Medulla oblongata (tissue), 1 donor: ENCODE results near the gene CERS3.

Experiments used
- DNase-seq: peaks from one replicate; pipeline ENCODE4 v3.0.0-alpha.2; 2015; ENCODE audit errors: extremely low spot score

CERS3 gene

GRCh38 chr15:100529556-100529955 lies 806 bp upstream of the CERS3 start:
- no peak for DNase-seq

GRCh38 chr15:100526027-100526481 lies 2.7 kb downstream of the CERS3 start:
- peak; percentile 60 for DNase-seq

DNA sequence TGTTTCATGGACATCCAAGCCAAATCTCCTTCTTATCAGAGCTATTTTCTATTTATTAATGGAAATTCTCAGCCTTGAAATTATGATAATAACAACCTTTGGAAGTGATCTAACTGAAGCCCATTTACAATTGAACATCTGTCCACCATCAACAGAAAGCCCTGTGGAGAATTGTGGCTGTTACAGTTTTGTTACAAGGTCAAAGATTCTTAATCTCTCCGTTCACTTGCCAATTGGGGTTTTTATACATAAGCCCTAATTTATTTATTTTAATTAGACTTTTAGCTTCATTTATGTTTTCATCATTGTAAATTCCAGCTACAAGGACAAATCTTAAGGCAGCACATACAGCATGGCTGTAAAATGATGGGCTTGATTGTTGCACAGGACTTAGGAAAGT lies 3.3 kb downstream of the CERS3 start:
- DNase-seq, result no peak

GRCh38 chr15:100524326-100524725 lies 4.4 kb downstream of the CERS3 start:
- DNase-seq, result no peak

DNA sequence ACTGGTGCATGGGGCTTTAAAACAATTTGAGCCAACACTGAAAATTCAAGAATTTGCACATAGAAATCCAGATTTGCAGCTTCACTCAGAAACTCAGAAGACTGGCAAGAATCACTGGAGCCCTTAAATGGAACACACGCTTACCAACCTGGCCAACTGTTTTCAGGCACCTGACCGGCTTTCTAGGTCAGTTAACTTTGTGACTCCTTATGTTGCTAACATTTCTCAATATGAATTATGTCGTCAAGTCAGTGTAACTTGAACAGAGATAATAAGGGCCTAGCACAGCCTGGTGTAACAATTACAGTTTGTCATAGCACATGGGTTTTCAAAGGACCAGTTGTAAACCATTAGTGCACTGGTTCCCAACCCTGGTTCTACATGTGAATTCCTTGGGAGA lies 6.8 kb downstream of the CERS3 start:
- no peak for DNase-seq

GRCh38 chr15:100520132-100520921 lies 8.4 kb downstream of the CERS3 start:
- peak; percentile 41 for DNase-seq

DNA sequence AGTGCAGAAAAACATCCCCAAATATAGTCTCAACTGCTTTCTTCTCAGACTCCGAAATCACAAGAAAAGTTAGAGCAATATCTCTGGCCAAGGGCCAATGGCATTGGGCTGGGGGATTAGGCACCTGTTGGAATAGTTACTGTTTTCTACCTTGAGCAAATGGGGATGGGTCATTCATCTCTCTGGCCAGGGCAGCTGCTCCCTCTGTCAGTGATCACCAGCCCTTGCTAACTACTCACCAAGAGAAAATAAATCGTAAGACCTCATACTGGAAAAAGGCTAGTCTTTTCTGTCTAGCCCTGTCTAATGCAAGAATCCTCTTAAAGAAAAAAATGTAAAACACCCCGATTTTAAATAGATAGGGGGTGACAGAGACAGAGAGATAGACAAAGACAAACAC lies 10.9 kb downstream of the CERS3 start:
- DNase-seq, result no peak

DNA sequence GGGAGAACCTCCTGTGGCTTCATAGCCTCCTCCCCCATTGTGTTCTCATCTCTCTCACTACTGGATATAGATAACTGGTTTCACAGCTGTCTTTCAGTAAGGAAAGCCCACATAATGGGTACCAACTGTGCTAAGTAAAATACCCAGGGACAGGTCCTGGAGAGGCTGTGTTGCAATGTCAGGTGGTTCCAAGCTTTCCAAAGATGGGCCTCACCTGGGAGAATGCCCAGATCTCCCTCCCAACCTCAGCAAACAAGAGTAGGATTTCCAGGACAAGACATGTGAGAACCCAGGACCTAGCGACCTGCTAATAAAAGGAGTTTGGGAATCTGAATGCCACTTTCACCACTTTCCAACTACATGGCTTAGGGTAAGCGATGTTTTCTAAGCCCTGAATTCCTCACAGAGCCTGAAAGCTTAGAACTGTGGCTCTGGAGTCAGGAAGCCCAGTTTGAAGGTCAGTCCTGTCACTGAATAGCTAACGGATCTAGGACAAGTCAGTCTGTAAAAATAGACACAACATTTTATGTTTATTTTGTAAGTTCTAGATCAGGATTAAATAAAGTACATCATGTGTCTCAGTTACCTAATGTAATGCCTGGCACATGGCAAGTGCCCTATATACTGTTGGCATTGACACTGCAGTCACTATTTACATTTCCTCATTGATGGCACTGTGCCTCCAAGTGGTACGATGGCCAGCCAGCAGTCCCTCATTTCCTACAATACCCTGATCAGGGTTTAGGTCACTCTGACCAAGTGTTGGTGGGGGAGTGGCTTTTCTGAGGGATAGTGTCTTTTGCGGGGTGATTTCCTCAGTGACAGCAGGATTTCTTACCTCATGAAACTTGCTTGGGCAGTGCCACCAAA lies 11.9 kb downstream of the CERS3 start:
- no peak for DNase-seq

- no peak for DNase-seq
Observed at GRCh38 chr15:100515758-100516157, 13.0 kb downstream of the CERS3 start.

GRCh38 chr15:100508641-100509300 lies 20.0 kb downstream of the CERS3 start:
- DNase-seq, result no peak

DNA sequence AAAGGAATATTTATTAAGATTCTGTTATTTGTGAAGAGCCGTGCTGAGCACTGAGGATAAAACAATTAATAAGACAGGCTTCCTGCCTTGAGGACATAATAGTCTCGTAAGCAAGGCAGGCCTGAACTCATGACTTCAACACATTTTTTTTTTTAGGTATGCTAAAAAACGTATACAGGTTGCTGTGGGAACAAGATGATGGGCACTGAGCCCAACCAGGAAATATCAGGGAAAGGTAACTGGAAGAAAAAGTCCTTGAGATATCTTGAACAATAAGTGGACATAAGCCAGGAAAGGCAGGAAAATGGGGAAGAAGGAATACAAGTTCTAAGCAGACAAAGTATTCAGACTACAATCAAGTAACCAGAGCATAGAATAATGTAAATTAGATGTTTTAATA lies 26.1 kb downstream of the CERS3 start:
- no peak for DNase-seq

- no peak for DNase-seq
Observed at GRCh38 chr15:100501117-100501516, 27.6 kb downstream of the CERS3 start.

GRCh38 chr15:100500226-100500990 lies 28.3 kb downstream of the CERS3 start:
- DNase-seq, result no peak

DNA sequence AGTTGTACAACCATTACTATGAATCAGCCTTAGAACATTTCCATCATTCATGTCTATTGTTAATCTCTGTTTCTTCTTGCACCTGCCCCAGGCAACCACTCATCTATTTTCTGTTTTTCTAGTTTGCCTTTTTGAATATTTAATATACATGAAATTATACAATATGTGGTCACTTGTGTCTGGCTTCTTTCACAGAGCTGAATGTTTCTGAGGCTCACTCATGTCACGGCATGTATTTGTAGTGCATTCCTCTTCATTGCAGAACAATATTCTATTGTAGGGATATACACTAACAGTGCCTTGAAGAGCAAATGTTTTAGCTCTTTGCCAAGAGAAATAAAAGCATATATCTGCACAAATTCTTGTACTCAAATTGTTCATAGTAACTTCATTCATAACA lies 32.9 kb downstream of the CERS3 start:
- no peak for DNase-seq

GRCh38 chr15:100493213-100493612 lies 35.5 kb downstream of the CERS3 start:
- DNase-seq, result no peak

GRCh38 chr15:100484443-100484842 lies 44.3 kb downstream of the CERS3 start:
- DNase-seq, result no peak

GRCh38 chr15:100483370-100483769 lies 45.4 kb downstream of the CERS3 start:
- no peak for DNase-seq

DNA sequence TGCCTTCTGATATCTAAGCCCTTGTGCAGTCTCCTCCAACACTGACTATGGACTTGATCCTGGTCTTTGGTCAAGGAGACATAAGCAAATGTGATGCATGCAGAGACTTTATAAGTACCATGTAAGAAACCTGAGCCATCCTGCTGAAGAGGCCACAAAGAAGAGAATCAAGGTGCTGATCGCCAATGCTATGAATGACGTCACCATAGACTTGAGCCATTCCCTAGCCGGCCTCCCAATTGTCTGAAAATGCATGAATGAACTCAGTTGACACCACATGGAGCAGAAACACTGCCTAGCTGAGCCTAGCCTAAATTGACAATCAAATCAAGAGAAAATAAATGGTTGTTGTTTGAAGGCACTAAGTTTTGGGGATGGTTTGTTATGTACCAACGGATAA lies 51.9 kb downstream of the CERS3 start:
- DNase-seq, result no peak

DNA sequence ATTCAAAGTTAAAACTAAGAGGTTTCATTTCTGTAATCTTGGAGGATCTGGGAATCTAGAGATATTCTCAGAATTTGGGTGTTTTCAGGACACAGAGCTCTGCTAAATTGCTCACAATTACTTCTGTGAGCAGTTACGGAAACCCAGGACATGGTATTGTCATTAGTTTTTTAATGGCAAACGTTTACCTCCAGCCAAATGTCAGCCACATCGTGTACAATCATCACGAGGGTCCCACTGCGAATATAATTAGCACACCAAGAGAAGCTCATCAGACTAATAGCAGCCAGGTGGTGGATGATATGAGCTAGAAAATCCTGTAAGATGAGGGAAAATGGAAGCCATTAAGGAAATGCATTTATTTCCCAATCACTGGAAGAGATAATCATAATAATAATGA lies 56.0 kb downstream of the CERS3 start:
- no peak for DNase-seq

- DNase-seq, result no peak
Observed at GRCh38 chr15:100471933-100472332, 56.8 kb downstream of the CERS3 start.

- no peak for DNase-seq
Observed at GRCh38 chr15:100468285-100468684, 60.5 kb downstream of the CERS3 start.

DNA sequence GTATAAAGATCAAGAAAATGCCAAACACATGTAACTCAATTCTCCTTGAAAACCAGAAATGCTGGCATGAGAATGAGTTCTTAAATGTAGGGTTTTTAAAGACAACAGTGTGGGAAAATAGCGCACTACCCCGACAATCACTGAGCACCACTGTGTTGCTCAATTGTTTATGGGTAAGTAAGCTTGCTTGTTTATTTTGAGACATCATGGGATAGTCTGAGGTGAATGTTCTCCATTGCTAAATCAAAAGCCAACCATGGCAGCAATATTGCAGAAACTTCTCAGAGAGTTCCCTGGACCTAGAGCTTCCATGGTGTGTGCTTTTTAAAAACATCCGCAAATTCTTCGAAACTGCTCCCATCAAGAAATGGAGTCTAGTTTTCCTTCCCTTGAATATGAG lies 62.7 kb downstream of the CERS3 start:
- DNase-seq, result no peak
